T-cell (primary cell): ENCODE measurements around the gene ASB8. TPM values are rescaled to one million over a fixed set of nuclear protein-coding genes. Genes with fewer than 3 reads are reported as not detected.
"Not testable (repeated sequence)": the region's sequence is repeated elsewhere in the genome, so short reads cannot be mapped to it uniquely, and the experiment has no call there.

Experiments used
- ATAC-seq, 4 experiments: fragments of 200-7000 bp in 3 of 4; fragments of 150-1000 bp in 1 of 4; cut with Tn5 transposase; replicated peaks in 1 of 4; 1 replicate in 3 of 4; 2 replicates in 1 of 4; pipeline ENCODE4 v1.10.0; 2021; ENCODE audit warnings: moderate library complexity in 3 of 4, mild to moderate bottlenecking in 2 of 4, moderate number of reproducible peaks in 1 of 4
- CTCF ChIA-PET, 2 donors: fragments of 300-600 bp; sonication (Branson Sonifier 250); formaldehyde crosslinking; loops; one replicate each; lab custom pipeline; 2022; ENCODE audit warnings: antibody characterized with exemption in 2 of 2; lab: Charles Lee
- POLR2A ChIA-PET, 2 donors: fragments of 300-600 bp; sonication (Branson Sonifier 250); formaldehyde crosslinking; loops; one replicate each; lab custom pipeline; 2022; ENCODE audit warnings: antibody characterized with exemption in 2 of 2; lab: Charles Lee
- DNase-seq, 35 experiments: peaks; one replicate each; pipeline versions ENCODE4 v3.0.0 to v3.0.0-alpha.2; 2013 to 2023
- H3K27ac ChIP-seq: one replicate; pipeline ENCODE4 v1.5.1; 2013; ENCODE audit warnings: low read length
- H3K27me3 ChIP-seq, 2 experiments: replicated peaks in 1 of 2; 1 replicate in 1 of 2; 2 replicates in 1 of 2; pipeline versions ENCODE4 v1.6.1 to v1.7.0; 2013; ENCODE audit warnings: low read length in 1 of 2, mixed read lengths in 1 of 2; ENCODE audit not compliant: control insufficient read depth in 2 of 2, insufficient read depth in 2 of 2; ENCODE audit errors: extremely low read depth in 1 of 2
- H3K36me3 ChIP-seq, 2 donors: 1 replicate in 1 of 2; 2 replicates in 1 of 2; pipeline versions ENCODE4 v1.6.1 to v1.7.0; 2013; ENCODE audit warnings: low read length in 1 of 2; ENCODE audit not compliant: control insufficient read depth in 2 of 2, insufficient read depth in 1 of 2; ENCODE audit errors: extremely low read depth in 1 of 2
- H3K4me1 ChIP-seq, 2 experiments: 1 replicate in 1 of 2; 2 replicates in 1 of 2; pipeline versions ENCODE4 v1.6.1 to v1.7.0; 2013; ENCODE audit warnings: low read length in 2 of 2, mixed read lengths in 1 of 2; ENCODE audit not compliant: insufficient read depth in 2 of 2, control insufficient read depth in 1 of 2; ENCODE audit errors: extremely low read depth in 1 of 2
- H3K4me3 ChIP-seq, 2 donors: 1 replicate in 1 of 2; 2 replicates in 1 of 2; pipeline versions ENCODE4 v1.5.1 to v1.7.0; 2013; ENCODE audit warnings: mild to moderate bottlenecking in 2 of 2, low read length in 1 of 2, moderate library complexity in 1 of 2; ENCODE audit not compliant: control insufficient read depth in 1 of 2; ENCODE audit errors: extremely low read depth in 1 of 2
- H3K9me3 ChIP-seq: 2 replicates; pipeline ENCODE4 v1.7.0; 2013
- H3K27ac Mint-ChIP-seq, 2 donors: one replicate each; pipeline ENCODE4 v1.8.0; 2020 to 2021; ENCODE audit warnings: mild to moderate bottlenecking in 2 of 2, mixed read lengths in 2 of 2
- H3K27me3 Mint-ChIP-seq, 2 donors: one replicate each; pipeline ENCODE4 v1.8.0; 2021 to 2022; ENCODE audit warnings: mixed read lengths in 2 of 2
- H3K36me3 Mint-ChIP-seq: one replicate; pipeline ENCODE4 v1.8.0; 2021; ENCODE audit warnings: mixed read lengths
- H3K4me1 Mint-ChIP-seq, 3 donors: one replicate each; pipeline ENCODE4 v1.8.0; 2020 to 2022; ENCODE audit warnings: mixed read lengths in 3 of 3, mild to moderate bottlenecking in 1 of 3
- H3K4me3 Mint-ChIP-seq, 3 donors: one replicate each; pipeline ENCODE4 v1.8.0; 2020 to 2022; ENCODE audit warnings: mild to moderate bottlenecking in 3 of 3, mixed read lengths in 3 of 3, moderate library complexity in 3 of 3
- H3K9me3 Mint-ChIP-seq, 3 donors: one replicate each; pipeline ENCODE4 v1.8.0; 2020 to 2022; ENCODE audit warnings: mixed read lengths in 3 of 3
- whole genome bisulfite sequencing: methylation state at CpG from one replicate; pipeline ENCODE4 v1.1.5; 2013; ENCODE audit warnings: missing lambda C conversion rate; ENCODE audit not compliant: insufficient coverage; 5-methylcytosine and 5-hydroxymethylcytosine counted together
- total RNA-seq, 35 experiments: library from RNA in 6 of 35; stranded (reverse) in 6 of 35; fragments of 120-200 nt in 1 of 35; gene quantifications; one replicate each; pipeline versions ENCODE4 v1.2.1 to v1.2.4 and lab custom pipeline; 2013 to 2026

ASB8 gene
- total RNA-seq, 5 donors from 2014 or later (not counting 1 experiment from before 2014, with no cell fraction given), result 50.0 to 59.7 (median 58.9) TPM

- peaks cover 5% of the 10 kb centered on the region in 2 donors for H3K36me3 ChIP-seq
- ChIA-PET POLR2A (interaction anchor here in 1 of 2 donors (0.5 to 0.8 kb wide), 3 partner anchors 16 to 48 kb away, joined by 3 read pairs; no protein-coding TSS in a partner anchor), CTCF (interaction anchor here in 1 of 2 donors (1.1 kb wide), 1 partner anchor 20 kb away, joined by 4 read pairs; no protein-coding TSS in a partner anchor)
- 88% methylated on average over 2 of the region's 2 CpGs for WGBS
- H3K4me1 Mint-ChIP-seq, result no peaks in the 10 kb centered on the region
- no peaks in the 10 kb centered on the region for H3K27me3 ChIP-seq
- no peak overlapping the region for H3K4me3 Mint-ChIP-seq
- H3K27me3 Mint-ChIP-seq, result no peaks in the 10 kb centered on the region
- no peak overlapping the region for H3K27ac ChIP-seq
- no peaks in the 10 kb centered on the region for H3K9me3 ChIP-seq
- no peak overlapping the region for H3K27ac Mint-ChIP-seq
- ATAC-seq, result no peak
- H3K9me3 Mint-ChIP-seq, result no peaks in the 10 kb centered on the region
- H3K36me3 Mint-ChIP-seq, result peaks cover 37% of the 10 kb centered on the region
- DNase-seq, result peak in 1 of 35 experiments; percentile 6
- H3K4me1 ChIP-seq, result no peaks in the 10 kb centered on the region
- H3K4me3 ChIP-seq, result no peak overlapping the region
These were observed 30.2 kb downstream of the ASB8 start for GRCh38 chr12:48126953-48127630.

- POLR2A ChIA-PET, result interaction anchor here in 1 of 2 donors (1.3 kb wide), 1 partner anchor 15 kb away, joined by 3 read pairs; no protein-coding TSS in a partner anchor
- peaks cover 0 to 5% of the 10 kb centered on the region in 2 donors for H3K36me3 ChIP-seq
- peaks cover 32% of the 10 kb centered on the region for H3K36me3 Mint-ChIP-seq
These were observed 31.3 kb downstream of the ASB8 start for GRCh38 chr12:48125985-48126384.

GRCh38 chr12:48125542-48125941, 31.8 kb downstream of the ASB8 start:
- ATAC-seq, H3K27ac Mint-ChIP-seq, H3K4me1 ChIP-seq, H3K4me3 ChIP-seq, H3K27ac ChIP-seq, H3K27me3 ChIP-seq, CTCF ChIA-PET, H3K36me3 ChIP-seq, H3K27me3 Mint-ChIP-seq, DNase-seq, H3K9me3 ChIP-seq, H3K4me1 Mint-ChIP-seq, H3K4me3 Mint-ChIP-seq, H3K9me3 Mint-ChIP-seq: not testable (repeated sequence)
- H3K36me3 Mint-ChIP-seq, result peaks cover 27% of the 10 kb centered on the region
- POLR2A ChIA-PET, result interaction anchor here (0.6 to 1.3 kb wide), 3 partner anchors 15 to 583 kb away, joined by 3 to 4 read pairs (median 3); no protein-coding TSS in a partner anchor
- WGBS, result no CpG with 5 or more reads among the region's 5 CpGs

More at GRCh38 chr12:48125985-48126384, 31.3 kb downstream of the ASB8 start:
- Histone ChIP-seq H3K4me1 (no peaks in the 10 kb centered on the region), H3K27me3 (no peaks in the 10 kb centered on the region), H3K9me3 (no peaks in the 10 kb centered on the region), H3K4me3 (no peak overlapping the region), H3K27ac (no peak overlapping the region)
- CTCF ChIA-PET, result no interaction called here
- H3K27me3 Mint-ChIP-seq, result no peaks in the 10 kb centered on the region
- no peak overlapping the region for H3K4me3 Mint-ChIP-seq
- no peak overlapping the region for H3K27ac Mint-ChIP-seq
- ATAC-seq (no peak), DNase-seq (no peak)
- 100% methylated on average over 1 of the region's 4 CpGs for WGBS
- no peaks in the 10 kb centered on the region for H3K9me3 Mint-ChIP-seq
- H3K4me1 Mint-ChIP-seq, result peaks cover 0 to 2% (median 0%) of the 10 kb centered on the region in 3 donors

GRCh38 chr12:48123169-48123568, 34.1 kb downstream of the ASB8 start:
- no peak for ATAC-seq
- H3K27ac ChIP-seq, result no peak overlapping the region
- Mint-ChIP-seq H3K4me1 (peaks cover 17 to 22% (median 20%) of the 10 kb centered on the region in 3 donors), H3K4me3 (no peak overlapping the region), H3K27ac (no peak overlapping the region), H3K27me3 (no peaks in the 10 kb centered on the region), H3K9me3 (no peaks in the 10 kb centered on the region), H3K36me3 (peaks cover 20% of the 10 kb centered on the region)
- peaks cover 2 to 13% of the 10 kb centered on the region in 2 experiments for H3K4me1 ChIP-seq
- H3K36me3 ChIP-seq, result peaks cover 0 to 5% of the 10 kb centered on the region in 2 donors
- ChIA-PET POLR2A (no interaction called here), CTCF (no interaction called here)
- WGBS, result no CpG with 5 or more reads among the region's 4 CpGs
- H3K9me3 ChIP-seq, result no peaks in the 10 kb centered on the region
- no peak overlapping the region for H3K4me3 ChIP-seq
- DNase-seq, result no peak
- peaks cover 0 to 4% of the 10 kb centered on the region in 2 experiments for H3K27me3 ChIP-seq

- H3K9me3 Mint-ChIP-seq, result no peaks in the 10 kb centered on the region
- 100% methylated on average over 1 of the region's 2 CpGs for WGBS
- H3K27me3 Mint-ChIP-seq, result no peaks in the 10 kb centered on the region
- POLR2A ChIA-PET, result no interaction called here
- no peak for DNase-seq
- peaks cover 14% of the 10 kb centered on the region for H3K36me3 Mint-ChIP-seq
- H3K4me1 ChIP-seq, result peaks cover 2 to 13% of the 10 kb centered on the region in 2 experiments
- ATAC-seq, result no peak
- H3K4me3 Mint-ChIP-seq, result no peak overlapping the region
- H3K27ac Mint-ChIP-seq, result no peak overlapping the region
- no peak overlapping the region for H3K27ac ChIP-seq
- no peak overlapping the region for H3K4me3 ChIP-seq
- CTCF ChIA-PET, result no interaction called here
- H3K36me3 ChIP-seq, result peaks cover 0 to 2% of the 10 kb centered on the region in 2 donors
- H3K9me3 ChIP-seq, result no peaks in the 10 kb centered on the region
- H3K4me1 Mint-ChIP-seq, result peaks cover 17 to 23% (median 21%) of the 10 kb centered on the region in 3 donors
- peaks cover 0 to 4% of the 10 kb centered on the region in 2 experiments for H3K27me3 ChIP-seq
These were observed 35.1 kb downstream of the ASB8 start for GRCh38 chr12:48122065-48122834.

- Histone ChIP-seq H3K4me1 (peaks cover 2 to 13% of the 10 kb centered on the region in 2 experiments), H3K36me3 (no peaks in the 10 kb centered on the region), H3K27ac (no peak overlapping the region), H3K27me3 (peaks cover 0 to 4% of the 10 kb centered on the region in 2 experiments), H3K4me3 (no peak overlapping the region), H3K9me3 (no peaks in the 10 kb centered on the region)
- Mint-ChIP-seq H3K27ac (no peak overlapping the region), H3K4me3 (no peak overlapping the region), H3K27me3 (no peaks in the 10 kb centered on the region), H3K36me3 (peaks cover 12% of the 10 kb centered on the region), H3K4me1 (peaks cover 17 to 23% (median 21%) of the 10 kb centered on the region in 3 donors), H3K9me3 (no peaks in the 10 kb centered on the region)
- DNase-seq (no peak), ATAC-seq (no peak)
- ChIA-PET POLR2A (no interaction called here), CTCF (interaction anchor here in 1 of 2 donors (0.6 kb wide), 1 partner anchor 379 kb away, joined by 3 read pairs; no protein-coding TSS in a partner anchor)
- WGBS, result no CpG with 5 or more reads among the region's 1 CpG
These were observed 35.8 kb downstream of the ASB8 start for GRCh38 chr12:48121522-48121921.
